ENCODE results near the gene IFT88. TPM values are rescaled to one million over a fixed set of nuclear protein-coding genes. Genes with fewer than 3 reads are reported as not detected.
A peak's percentile ranks its signal among the peaks of the same experiment; 100 is the strongest.

Gene IFT88
- total RNA-seq, 1 donor from 2014 or later, result 22.5 TPM

GRCh38 chr13:20525601-20526544 is 41.1 kb upstream of the IFT88 start, which contains the start of gene CRYL1:
Gene CRYL1 (minus strand): TSS chr13:20525857. CDS start chr13:20525794, 63 bp downstream.
- H3K27me3 Mint-ChIP-seq (ENCODE audit: low read depth), result peaks cover 22% of the 10 kb centered on the region
- no peaks in the 10 kb centered on the region for H3K36me3 Mint-ChIP-seq (ENCODE audit: low read depth)
- TF ChIP-seq CTCF (conservative IDR thresholded peaks at IDR 0.05), result no peak
- peak; percentile 29 for DNase-seq (ENCODE audit: low read depth, low spot score)
- H3K9me3 Mint-ChIP-seq, result no peaks in the 10 kb centered on the region
- peaks cover 26% of the 10 kb centered on the region for H3K4me1 Mint-ChIP-seq
- peak within 1 kb of the TSS; percentile 36 for H3K27ac Mint-ChIP-seq (ENCODE audit: unreplicated experiment)
- peak within 1 kb of the TSS; percentile 90 for H3K4me3 Mint-ChIP-seq

GRCh38 chr13:20526664-20527063 is 40.3 kb upstream of the IFT88 start:
- Mint-ChIP-seq H3K4me3 (peak overlapping the region; percentile 84), H3K9me3 (no peaks in the 10 kb centered on the region), H3K4me1 (peaks cover 26% of the 10 kb centered on the region), H3K27me3 (ENCODE audit: low read depth) (peaks cover 22% of the 10 kb centered on the region), H3K27ac (ENCODE audit: unreplicated experiment) (no peak overlapping the region), H3K36me3 (ENCODE audit: low read depth) (no peaks in the 10 kb centered on the region)
- no peak for TF ChIP-seq CTCF (conservative IDR thresholded peaks at IDR 0.05)
- no peak for DNase-seq (ENCODE audit: low read depth, low spot score)

GRCh38 chr13:20528452-20528851 is 38.5 kb upstream of the IFT88 start:
- Mint-ChIP-seq H3K9me3 (no peaks in the 10 kb centered on the region), H3K27ac (ENCODE audit: unreplicated experiment) (no peak overlapping the region), H3K27me3 (ENCODE audit: low read depth) (peaks cover 22% of the 10 kb centered on the region), H3K4me3 (no peak overlapping the region), H3K4me1 (peaks cover 23% of the 10 kb centered on the region), H3K36me3 (ENCODE audit: low read depth) (no peaks in the 10 kb centered on the region)
- TF ChIP-seq CTCF (conservative IDR thresholded peaks at IDR 0.05), result no peak
- DNase-seq (ENCODE audit: low read depth, low spot score), result no peak

GRCh38 chr13:20534038-20534608 is 32.8 kb upstream of the IFT88 start:
- no peak for TF ChIP-seq CTCF (conservative IDR thresholded peaks at IDR 0.05)
- Mint-ChIP-seq H3K27ac (ENCODE audit: unreplicated experiment) (no peak overlapping the region), H3K4me1 (no peaks in the 10 kb centered on the region), H3K27me3 (ENCODE audit: low read depth) (peaks cover 3% of the 10 kb centered on the region), H3K36me3 (ENCODE audit: low read depth) (peaks cover 6% of the 10 kb centered on the region), H3K4me3 (no peak overlapping the region), H3K9me3 (peaks cover 14% of the 10 kb centered on the region)
- DNase-seq (ENCODE audit: low read depth, low spot score), result no peak

- H3K9me3 Mint-ChIP-seq, result peaks cover 16% of the 10 kb centered on the region
- no peaks in the 10 kb centered on the region for H3K4me1 Mint-ChIP-seq
- H3K27ac Mint-ChIP-seq (ENCODE audit: unreplicated experiment), result no peak overlapping the region
- TF ChIP-seq CTCF (conservative IDR thresholded peaks at IDR 0.05), result no peak
- H3K4me3 Mint-ChIP-seq, result no peak overlapping the region
- no peaks in the 10 kb centered on the region for H3K27me3 Mint-ChIP-seq (ENCODE audit: low read depth)
- no peak for DNase-seq (ENCODE audit: low read depth, low spot score)
- peaks cover 6% of the 10 kb centered on the region for H3K36me3 Mint-ChIP-seq (ENCODE audit: low read depth)
Measured at GRCh38 chr13:20536992-20537391, 30.0 kb upstream of the IFT88 start.

Measured in neural crest cell (in vitro differentiated cells).